HepG2 (cell line): ENCODE measurements around the gene TUBB3. TPM values are rescaled to one million over a fixed set of nuclear protein-coding genes. Genes with fewer than 3 reads are reported as not detected.

Experiments used
- ADNP ChIP-seq: sonication (generic); formaldehyde crosslinking; IDR thresholded peaks from 2 replicates; pipeline ENCODE4 v1.4.0; 2020; ENCODE audit warnings: missing genetic modification reagents
- CREB1 ChIP-seq, 2 experiments: fragments of 450-650 bp in 1 of 2; IDR thresholded peaks; 2 replicates each; pipeline ENCODE4 v1.6.1; 2016 to 2017; ENCODE audit warnings: control low read depth in 1 of 2, mild to moderate bottlenecking in 1 of 2, missing compliant biosample characterization in 1 of 2, missing genetic modification characterization in 1 of 2
- FOSL1 ChIP-seq: sonication (generic); formaldehyde crosslinking; IDR thresholded peaks from 2 replicates; pipeline ENCODE4 v1.9.0; 2021; ENCODE audit warnings: missing genetic modification reagents, borderline replicate concordance
- GZF1 ChIP-seq: sonication (generic); formaldehyde crosslinking; IDR thresholded peaks from 2 replicates; pipeline ENCODE4 v1.5.1; 2020; ENCODE audit warnings: mild to moderate bottlenecking, missing genetic modification reagents
- IKZF4 ChIP-seq: sonication (generic); formaldehyde crosslinking; IDR thresholded peaks from 2 replicates; pipeline ENCODE4 v1.5.1; 2020; ENCODE audit warnings: borderline replicate concordance, mild to moderate bottlenecking, low read depth, missing genetic modification reagents; ENCODE audit errors: not compliant biosample characterization
- MIXL1 ChIP-seq: IDR thresholded peaks from 2 replicates; pipeline ENCODE4 v1.6.1; 2016
- TFE3 ChIP-seq: IDR thresholded peaks from 2 replicates; pipeline ENCODE4 v1.6.1; 2016
- UBTF ChIP-seq: sonication (generic); formaldehyde crosslinking; IDR thresholded peaks from 2 replicates; pipeline ENCODE4 v1.4.0; 2020; ENCODE audit warnings: mild to moderate bottlenecking, missing genetic modification reagents
- ZNF276 ChIP-seq: sonication (generic); formaldehyde crosslinking; IDR thresholded peaks from 2 replicates; pipeline ENCODE4 v1.4.0; 2020; ENCODE audit warnings: mild to moderate bottlenecking, low read depth, missing genetic modification reagents
- ZNF737 ChIP-seq: sonication (generic); formaldehyde crosslinking; IDR thresholded peaks from 2 replicates; pipeline ENCODE4 v1.5.0; 2020; ENCODE audit warnings: missing genetic modification reagents, mild to moderate bottlenecking, borderline replicate concordance
- ZNF781 ChIP-seq: sonication (generic); formaldehyde crosslinking; IDR thresholded peaks from 2 replicates; pipeline ENCODE4 v1.5.1; 2020; ENCODE audit warnings: borderline replicate concordance, mild to moderate bottlenecking, missing genetic modification reagents; ENCODE audit errors: not compliant biosample characterization
- polyA plus RNA-seq, 8 experiments: library from polyadenylated mRNA; depleted of rRNA in 3 of 8; stranded (reverse) in 7 of 8; unstranded in 1 of 8; fragments of >200 nt; fragmentation: Illumina TruSeq in 4 of 8; extraction: Trizol in 4 of 8; gene quantifications; 2 replicates each; pipeline versions ENCODE4 v1.2.1 to v1.2.3, GENCODE V29; 2011 to 2016; ENCODE audit warnings: low read depth in 4 of 8, missing spikeins in 1 of 8, mixed read lengths in 1 of 8; ENCODE audit not compliant: insufficient read depth in 1 of 8
- total RNA-seq, 5 experiments: library from RNA; depleted of rRNA; stranded (reverse); fragments of >200 nt; fragmentation: Illumina TruSeq; extraction: Trizol; gene quantifications; 2 replicates each; pipeline ENCODE4 v1.2.3, GENCODE V29; 2016; ENCODE audit warnings: low read depth in 1 of 5
- TF ChIP-seq, protein P1 (sequence below): sonication (generic); formaldehyde crosslinking; IDR thresholded peaks from 2 replicates; pipeline ENCODE4 v1.5.1; 2020; ENCODE audit warnings: missing genetic modification reagents, mild to moderate bottlenecking, borderline replicate concordance

The TUBB3 gene
- total and polyA plus RNA-seq, 2 of the 13 experiments (the other 11 are each of a cell fraction or from before 2014, with no cell fraction given) = 110 to 185 TPM

GRCh38 chr16:89972244-89973234, 49.4 kb downstream of the TUBB3 start (continued):
- TF ChIP-seq UBTF (peak; percentile 56), TFE3 (peak; percentile 68; the same call in 1 of the 2 replicates), IKZF4 (no peak), ZNF737 (CRISPR knock-in tag) (no peak), CREB1 (IDR thresholded peaks at IDR 0.05) (peak; percentile 93), CREB1 (CRISPR knock-in tag; IDR thresholded peaks at IDR 0.05) (peak; percentile 83), MIXL1 (CRISPR knock-in tag) (no peak), ZNF781 (CRISPR knock-in tag) (peak; percentile 88), ZNF276 (CRISPR knock-in tag) (0 out of 2 replicates have a peak, but pooled peaks have one; percentile 72), FOSL1 (CRISPR knock-in tag) (no peak), ADNP (CRISPR knock-in tag) (no peak), GZF1 (CRISPR knock-in tag) (no peak)
- TF ChIP-seq, protein P1, sequence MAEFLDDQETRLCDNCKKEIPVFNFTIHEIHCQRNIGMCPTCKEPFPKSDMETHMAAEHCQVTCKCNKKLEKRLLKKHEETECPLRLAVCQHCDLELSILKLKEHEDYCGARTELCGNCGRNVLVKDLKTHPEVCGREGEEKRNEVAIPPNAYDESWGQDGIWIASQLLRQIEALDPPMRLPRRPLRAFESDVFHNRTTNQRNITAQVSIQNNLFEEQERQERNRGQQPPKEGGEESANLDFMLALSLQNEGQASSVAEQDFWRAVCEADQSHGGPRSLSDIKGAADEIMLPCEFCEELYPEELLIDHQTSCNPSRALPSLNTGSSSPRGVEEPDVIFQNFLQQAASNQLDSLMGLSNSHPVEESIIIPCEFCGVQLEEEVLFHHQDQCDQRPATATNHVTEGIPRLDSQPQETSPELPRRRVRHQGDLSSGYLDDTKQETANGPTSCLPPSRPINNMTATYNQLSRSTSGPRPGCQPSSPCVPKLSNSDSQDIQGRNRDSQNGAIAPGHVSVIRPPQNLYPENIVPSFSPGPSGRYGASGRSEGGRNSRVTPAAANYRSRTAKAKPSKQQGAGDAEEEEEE (CRISPR knock-in tag) = 0 out of 2 replicates have a peak, but pooled peaks have one; percentile 23
